ENCODE results near the gene IL18BP.
A peak's percentile ranks its signal among the peaks of the same experiment; 100 is the strongest.

Gene IL18BP

GRCh38 chr11:71998649-71999310 is at the start of gene IL18BP:
Gene IL18BP (plus strand): TSS chr11:71998909. CDS start chr11:71999985, 1,076 bp downstream.
- no peak for DNase-seq

DNA sequence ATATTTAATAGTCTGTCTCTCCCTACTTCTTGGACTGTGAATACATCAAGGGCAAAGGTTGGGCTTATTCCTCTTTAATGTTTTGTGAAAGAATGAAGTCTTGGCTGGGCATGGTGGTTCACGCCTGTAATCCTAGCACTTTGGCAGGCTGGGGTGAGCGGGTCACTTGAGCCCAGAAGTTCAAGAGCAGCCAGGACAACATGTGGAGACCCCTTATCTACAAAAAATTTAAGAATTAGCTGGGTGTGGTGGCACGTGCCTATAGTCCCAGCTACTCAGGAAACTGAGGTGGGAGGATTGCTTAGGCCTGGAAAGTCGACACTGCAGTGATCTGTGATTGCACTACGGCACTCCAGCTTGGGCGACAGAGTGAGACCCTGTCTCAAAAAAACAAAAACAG is 49.7 kb upstream of the IL18BP start:
- DNase-seq = no peak

GRCh38 chr11:71951741-71952310 is 46.9 kb upstream of the IL18BP start:
- no peak for DNase-seq

DNA sequence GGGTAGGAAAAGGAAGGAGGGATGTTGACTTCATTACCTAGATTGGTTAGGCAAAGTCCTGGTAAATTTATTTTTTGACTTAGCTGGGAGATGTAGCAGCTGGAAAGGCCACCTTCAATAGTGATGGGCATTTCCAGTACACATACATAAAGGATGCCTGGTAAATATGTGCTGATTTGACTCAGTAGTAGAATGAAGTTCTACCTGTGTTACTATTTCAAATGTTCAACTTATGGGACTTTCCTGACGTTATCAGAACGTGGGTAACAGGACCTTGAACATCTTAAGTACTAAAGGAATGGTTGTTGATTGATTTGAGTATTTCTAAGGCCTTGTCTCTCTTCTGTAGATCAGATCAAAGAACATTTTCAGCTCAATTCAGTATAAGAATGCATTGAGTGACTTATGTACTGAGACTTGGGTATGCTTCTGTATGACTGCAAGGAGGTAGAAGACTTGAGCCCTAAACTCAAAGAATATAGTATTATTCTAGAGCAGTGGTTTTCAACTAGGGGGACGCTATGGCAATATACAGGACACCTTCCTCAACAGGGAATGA is 42.7 kb upstream of the IL18BP start:
- no peak for DNase-seq

DNA sequence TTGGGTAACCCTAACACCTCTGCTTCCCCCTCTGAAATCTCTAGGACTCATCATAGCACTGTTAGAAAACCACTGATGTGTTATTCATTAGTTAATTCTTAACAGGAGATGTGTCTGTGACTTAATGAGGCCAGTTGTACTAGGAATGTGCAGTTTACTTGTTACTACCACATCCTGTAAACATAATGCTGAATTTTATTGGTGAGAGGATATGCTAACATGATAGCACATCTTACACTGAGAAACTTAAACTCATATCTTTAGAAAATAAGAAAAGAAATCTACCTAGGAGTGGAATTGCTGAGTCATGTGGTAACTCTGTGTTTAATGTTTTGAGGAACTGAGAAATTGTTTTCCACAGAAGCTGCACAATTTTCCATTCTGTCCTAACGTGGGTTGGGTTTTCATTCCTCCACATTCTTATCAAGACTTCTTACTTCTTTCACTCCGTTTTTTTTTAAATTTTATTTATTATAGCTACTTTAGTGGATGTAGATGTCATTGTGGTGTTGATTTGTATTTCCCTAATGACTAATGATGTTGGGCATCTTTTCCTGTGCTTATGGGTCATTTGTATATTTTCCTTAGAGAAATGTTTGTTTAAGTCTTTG is 36.2 kb upstream of the IL18BP start:
- no peak for DNase-seq

GRCh38 chr11:71963468-71963867 is 35.2 kb upstream of the IL18BP start:
- no peak for DNase-seq

DNA sequence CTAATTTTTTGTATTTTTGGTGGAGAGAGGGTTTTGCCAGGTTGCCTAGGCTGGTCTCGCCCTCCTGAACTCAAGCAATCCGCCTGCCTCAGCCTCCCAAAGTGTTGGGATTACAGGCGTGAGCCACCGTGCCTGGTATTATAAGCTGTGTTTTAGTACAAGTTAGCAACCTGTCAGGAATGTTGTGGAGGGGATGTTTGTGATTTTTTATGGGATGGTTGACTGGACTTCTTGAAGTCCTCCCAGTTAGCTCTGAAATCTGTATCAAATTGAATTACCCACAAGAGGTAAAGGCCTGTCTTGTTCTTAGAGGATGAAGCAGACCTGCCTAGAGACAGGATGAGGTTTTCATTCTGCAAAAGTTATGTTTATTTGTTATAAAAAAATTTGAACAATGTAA is 34.1 kb upstream of the IL18BP start:
- no peak for DNase-seq

- no peak for DNase-seq
These were observed 27.0 kb upstream of the IL18BP start for GRCh38 chr11:71971680-71972079.

- no peak for DNase-seq
These were observed 22.2 kb upstream of the IL18BP start for GRCh38 chr11:71976551-71976950.

GRCh38 chr11:71977090-71977489 is 21.6 kb upstream of the IL18BP start:
- no peak for DNase-seq

GRCh38 chr11:71977743-71978418 is 20.8 kb upstream of the IL18BP start:
- peak; percentile 29 for DNase-seq

DNA sequence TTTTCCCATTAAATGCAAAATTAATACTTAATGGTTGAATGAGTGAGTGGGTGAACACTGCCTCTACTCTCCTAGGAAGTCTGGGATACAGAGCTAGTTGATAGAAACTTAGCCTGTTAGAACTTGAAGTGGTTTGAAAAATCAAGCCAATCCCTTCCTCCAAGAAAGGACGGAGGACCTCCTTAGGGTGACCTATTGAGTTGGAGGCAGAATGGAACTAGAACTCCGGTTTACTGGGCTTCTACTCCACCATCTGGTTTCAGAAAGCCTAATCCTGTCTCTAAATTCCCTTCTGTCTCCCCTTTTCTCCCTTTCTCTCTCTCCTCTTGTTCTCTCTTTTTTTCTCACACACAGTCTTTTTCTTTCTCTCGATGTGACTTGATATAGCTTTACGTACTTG is 19.6 kb upstream of the IL18BP start:
- no peak for DNase-seq

GRCh38 chr11:71979602-71980001 is 19.1 kb upstream of the IL18BP start:
- no peak for DNase-seq

DNA sequence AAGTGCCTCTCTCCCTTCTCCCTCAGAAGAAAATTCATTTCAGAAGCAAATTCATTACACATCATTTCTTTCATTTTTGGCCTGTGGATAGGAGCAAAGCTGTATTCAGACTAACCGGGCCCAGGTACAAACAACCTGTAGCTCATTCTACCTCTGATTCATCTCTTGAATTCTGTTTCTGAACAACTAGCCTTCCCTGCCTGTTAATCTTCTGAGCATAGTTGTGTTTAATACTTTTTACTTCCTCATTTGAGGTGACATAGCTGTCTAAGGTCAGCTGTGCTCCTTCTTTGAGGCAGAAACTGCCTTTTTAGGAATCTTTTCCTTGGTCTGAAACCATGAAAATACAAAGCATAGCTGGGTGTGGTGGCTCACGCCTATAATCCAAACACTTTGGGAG is 12.6 kb upstream of the IL18BP start:
- no peak for DNase-seq

DNA sequence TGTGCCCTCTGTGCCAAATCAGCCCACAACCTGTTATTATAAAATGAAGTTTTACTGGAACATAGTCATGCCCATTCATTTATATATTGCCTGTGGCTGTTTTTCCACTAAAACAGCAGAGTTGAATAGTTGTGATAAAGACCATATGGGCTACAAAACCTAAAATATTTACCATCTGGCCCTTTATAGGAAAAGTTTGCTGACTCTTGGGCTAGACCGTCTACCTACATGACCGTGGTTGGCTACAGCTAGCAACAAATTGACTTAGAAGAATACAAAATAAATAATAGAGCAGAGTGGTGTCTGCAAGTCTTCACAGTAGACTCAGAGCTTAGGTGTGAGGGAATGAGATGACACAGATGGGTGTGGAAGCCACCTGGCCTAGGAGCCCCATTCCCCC is 11.2 kb upstream of the IL18BP start:
- DNase-seq = no peak

DNA sequence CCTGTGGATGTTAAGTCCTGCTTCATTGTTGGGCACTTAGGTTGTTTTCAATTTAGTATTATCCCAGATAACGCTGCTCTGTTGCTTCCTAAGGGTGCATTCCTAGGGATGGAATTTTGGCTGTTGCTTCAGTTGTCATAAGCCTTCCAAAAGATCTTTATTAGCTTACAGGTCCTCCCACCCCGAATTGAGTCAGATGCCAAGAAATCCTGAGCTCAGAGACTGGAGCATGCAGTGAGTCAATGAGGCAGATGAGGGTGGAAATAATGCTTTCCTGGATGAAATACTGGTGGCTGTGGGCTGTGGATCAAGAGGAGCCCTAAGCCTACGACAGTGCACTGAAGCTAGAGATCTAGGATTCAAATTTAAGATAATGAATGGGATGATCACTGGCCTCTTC is 10.7 kb upstream of the IL18BP start:
- DNase-seq = no peak

DNA sequence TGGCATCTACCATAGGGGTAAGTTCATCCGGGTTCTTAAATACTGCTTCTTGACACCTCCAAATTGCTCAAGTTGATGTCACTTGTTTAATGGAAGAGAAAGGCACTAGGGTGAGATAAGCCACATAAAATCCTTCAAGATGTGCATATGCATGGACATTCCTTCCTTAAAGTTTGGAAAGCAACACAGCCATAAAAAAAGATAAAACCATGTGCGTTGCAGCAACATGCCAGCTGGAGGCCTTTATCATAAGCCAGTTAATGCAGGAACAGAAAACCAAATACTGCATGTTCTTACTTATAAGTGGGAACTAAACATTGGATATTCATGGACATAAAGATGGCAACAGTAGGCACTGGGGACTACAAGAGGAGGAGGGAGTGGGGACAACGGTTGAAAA is 8.0 kb upstream of the IL18BP start:
- DNase-seq = no peak

GRCh38 chr11:71991494-71991893 is 7.2 kb upstream of the IL18BP start:
- DNase-seq = no peak

DNA sequence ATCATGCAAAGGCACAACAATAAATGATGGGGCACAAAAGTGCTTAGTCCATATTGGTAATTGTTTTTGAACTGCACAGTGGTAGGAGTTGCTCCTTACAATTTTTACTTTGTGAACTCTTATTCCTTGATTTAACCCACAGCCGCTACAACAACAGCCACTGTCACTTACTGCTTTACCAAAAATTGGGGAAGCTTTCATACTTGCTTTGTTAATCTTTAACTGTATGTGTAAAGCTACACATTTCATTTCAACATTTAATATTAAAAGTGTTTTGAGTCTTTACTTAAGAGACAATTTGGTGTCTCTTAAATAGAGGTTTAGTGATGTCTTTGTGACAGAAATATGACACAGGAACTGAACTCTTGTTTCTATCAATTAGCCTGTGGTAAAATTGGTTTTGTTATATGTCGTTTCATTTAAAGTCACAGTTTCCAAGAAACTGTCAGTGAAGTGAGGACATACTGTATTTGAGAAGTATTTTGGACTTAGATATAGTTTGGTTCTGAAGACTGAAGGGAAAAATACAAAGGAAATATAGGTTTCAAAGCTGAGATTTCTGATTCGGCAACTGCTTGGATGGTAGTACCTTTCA is 6.5 kb upstream of the IL18BP start:
- no peak for DNase-seq

- no peak for DNase-seq
These were observed 3.9 kb upstream of the IL18BP start for GRCh38 chr11:71994786-71995185.

DNA sequence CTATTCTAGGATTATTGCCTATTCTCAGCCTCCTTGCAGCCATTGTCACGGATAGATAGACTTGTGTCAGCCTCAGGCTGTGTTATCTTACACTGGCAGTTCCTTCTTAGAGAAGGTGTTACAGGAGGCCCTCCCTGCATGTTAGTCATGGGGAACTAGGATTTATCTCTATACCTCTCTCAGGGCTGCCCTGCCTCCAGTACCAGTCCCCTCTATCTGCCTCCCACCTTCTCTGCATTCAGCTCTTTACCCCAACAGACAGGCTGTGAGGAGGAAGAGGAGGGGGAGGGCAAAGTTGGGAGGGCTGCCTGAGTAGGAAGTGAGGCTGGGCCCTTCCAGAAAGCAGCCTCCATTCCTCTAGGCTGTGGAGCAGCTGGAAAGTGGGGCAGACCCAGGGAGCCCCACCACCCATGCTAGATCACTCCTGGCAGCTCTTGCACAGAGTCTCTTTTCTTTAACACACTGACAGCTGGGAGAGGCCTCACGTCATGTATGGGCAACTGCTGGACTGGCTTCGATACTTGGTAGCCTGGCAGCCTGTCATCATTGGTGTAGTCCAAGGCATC is 2.9 kb upstream of the IL18BP start:
- DNase-seq = no peak

- DNase-seq = no peak
These were observed 2.2 kb upstream of the IL18BP start for GRCh38 chr11:71996517-71996916.

DNA sequence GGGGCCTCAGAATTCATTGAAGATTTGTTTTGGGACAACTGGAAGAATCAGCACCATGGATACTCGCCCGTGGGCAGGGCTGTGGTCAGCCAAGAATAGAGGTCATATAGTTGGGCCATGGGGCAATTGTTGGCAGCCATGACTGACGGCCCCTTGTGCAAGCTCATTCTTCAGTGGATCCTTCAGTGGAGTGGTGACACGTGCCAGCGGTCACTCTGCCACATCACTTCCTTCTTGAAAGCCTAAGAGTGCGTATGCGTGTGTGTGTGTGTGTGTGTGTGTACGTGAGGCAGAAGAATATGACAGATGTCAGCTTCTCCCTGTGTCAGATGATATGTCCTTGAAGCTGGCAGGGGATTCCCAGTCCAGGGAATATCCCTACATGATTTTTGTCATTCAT is 1.8 kb upstream of the IL18BP start:
- no peak for DNase-seq

Measured in stimulated activated CD4-positive, alpha-beta T cell treated with anti-CD3 and anti-CD28 coated beads, Interleukin-4, amount 100 ng/mL, for 1 hour (primary cell).